ENCODE measurements around the gene LRRC40. TPM values are rescaled to one million over a fixed set of nuclear protein-coding genes. Genes with fewer than 3 reads are reported as not detected.

Gene LRRC40
- total RNA-seq, 1 donor = 18.5 TPM

DNA sequence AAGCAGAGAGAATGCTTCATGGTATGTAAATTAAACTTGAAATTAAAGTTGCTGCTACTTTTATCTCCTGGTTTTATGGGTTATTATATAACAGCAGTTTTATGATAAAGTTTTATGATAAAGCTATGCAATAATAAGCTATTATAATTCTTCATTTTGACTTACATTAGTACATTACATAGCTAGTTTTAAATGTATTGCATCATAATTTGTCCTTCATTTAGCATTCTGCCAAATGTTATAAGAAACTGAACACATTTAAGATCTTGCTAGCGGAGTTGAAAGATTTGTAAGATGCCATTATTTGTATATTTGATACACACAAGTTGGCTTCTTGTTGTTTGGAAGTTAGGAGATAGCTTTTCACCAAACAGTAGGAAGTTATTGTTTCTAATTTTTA, 101.6 kb downstream of the LRRC40 start:
- H3K79me2 ChIP-seq (ENCODE audit: insufficient read depth, low read length) = no peaks in the 10 kb centered on the region
- H3K27ac ChIP-seq (ENCODE audit: low read depth, low read length) = no peak overlapping the region
- no peaks in the 10 kb centered on the region for H3K36me3 ChIP-seq (ENCODE audit: insufficient read depth, low read length)
- DNase-seq (ENCODE audit: insufficient read length, low spot score, missing footprints) = no peak
- no peak overlapping the region for H2AFZ ChIP-seq (ENCODE audit: low read length)
- H3K4me3 ChIP-seq (ENCODE audit: insufficient read depth, low read length) = no peak overlapping the region
- TF ChIP-seq, protein P1, sequence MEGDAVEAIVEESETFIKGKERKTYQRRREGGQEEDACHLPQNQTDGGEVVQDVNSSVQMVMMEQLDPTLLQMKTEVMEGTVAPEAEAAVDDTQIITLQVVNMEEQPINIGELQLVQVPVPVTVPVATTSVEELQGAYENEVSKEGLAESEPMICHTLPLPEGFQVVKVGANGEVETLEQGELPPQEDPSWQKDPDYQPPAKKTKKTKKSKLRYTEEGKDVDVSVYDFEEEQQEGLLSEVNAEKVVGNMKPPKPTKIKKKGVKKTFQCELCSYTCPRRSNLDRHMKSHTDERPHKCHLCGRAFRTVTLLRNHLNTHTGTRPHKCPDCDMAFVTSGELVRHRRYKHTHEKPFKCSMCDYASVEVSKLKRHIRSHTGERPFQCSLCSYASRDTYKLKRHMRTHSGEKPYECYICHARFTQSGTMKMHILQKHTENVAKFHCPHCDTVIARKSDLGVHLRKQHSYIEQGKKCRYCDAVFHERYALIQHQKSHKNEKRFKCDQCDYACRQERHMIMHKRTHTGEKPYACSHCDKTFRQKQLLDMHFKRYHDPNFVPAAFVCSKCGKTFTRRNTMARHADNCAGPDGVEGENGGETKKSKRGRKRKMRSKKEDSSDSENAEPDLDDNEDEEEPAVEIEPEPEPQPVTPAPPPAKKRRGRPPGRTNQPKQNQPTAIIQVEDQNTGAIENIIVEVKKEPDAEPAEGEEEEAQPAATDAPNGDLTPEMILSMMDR (IDR thresholded peaks at IDR 0.05; ENCODE audit: extremely low read depth, low read depth, low read length) = no peak
- H3K27me3 ChIP-seq (ENCODE audit: insufficient read depth, low read length) = no peaks in the 10 kb centered on the region
- no peaks in the 10 kb centered on the region for H3K4me1 ChIP-seq (ENCODE audit: insufficient read depth, low read length)
- H3K4me2 ChIP-seq (ENCODE audit: insufficient read depth, low read length) = no peak overlapping the region
- no peaks in the 10 kb centered on the region for H3K9me3 ChIP-seq (ENCODE audit: low read depth, low read length)
- no peaks in the 10 kb centered on the region for H4K20me1 ChIP-seq (ENCODE audit: insufficient read depth, low read length)

DNA sequence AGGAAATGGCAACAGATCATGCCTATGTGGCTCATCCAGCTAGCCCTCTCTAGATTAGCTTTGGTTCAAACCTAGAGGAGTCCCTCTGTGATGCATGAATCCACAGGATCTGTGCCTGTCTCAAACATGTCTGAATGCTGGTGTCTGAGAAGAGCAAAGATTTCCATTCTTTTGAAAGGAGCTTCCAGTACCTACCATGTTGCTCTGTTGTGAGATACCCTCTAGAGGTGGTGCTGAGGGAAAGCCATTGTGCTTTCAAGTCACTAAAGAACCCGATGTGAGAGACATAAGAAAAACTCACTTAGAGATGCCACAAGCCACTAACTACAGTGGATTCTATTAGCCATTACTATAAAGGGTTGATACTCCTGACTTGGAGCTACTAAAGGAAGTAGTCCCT, 103.6 kb downstream of the LRRC40 start:
- no peak overlapping the region for H3K4me2 ChIP-seq (ENCODE audit: insufficient read depth, low read length)
- TF ChIP-seq, protein P1 (IDR thresholded peaks at IDR 0.05; ENCODE audit: extremely low read depth, low read depth, low read length) = no peak
- H3K36me3 ChIP-seq (ENCODE audit: insufficient read depth, low read length) = no peaks in the 10 kb centered on the region
- H4K20me1 ChIP-seq (ENCODE audit: insufficient read depth, low read length) = no peaks in the 10 kb centered on the region
- no peak for DNase-seq (ENCODE audit: insufficient read length, low spot score, missing footprints)
- H3K4me3 ChIP-seq (ENCODE audit: insufficient read depth, low read length) = no peak overlapping the region
- no peak overlapping the region for H2AFZ ChIP-seq (ENCODE audit: low read length)
- no peaks in the 10 kb centered on the region for H3K27me3 ChIP-seq (ENCODE audit: insufficient read depth, low read length)
- no peak overlapping the region for H3K27ac ChIP-seq (ENCODE audit: low read depth, low read length)
- H3K79me2 ChIP-seq (ENCODE audit: insufficient read depth, low read length) = no peaks in the 10 kb centered on the region
- H3K4me1 ChIP-seq (ENCODE audit: insufficient read depth, low read length) = no peaks in the 10 kb centered on the region
- no peaks in the 10 kb centered on the region for H3K9me3 ChIP-seq (ENCODE audit: low read depth, low read length)

DNA sequence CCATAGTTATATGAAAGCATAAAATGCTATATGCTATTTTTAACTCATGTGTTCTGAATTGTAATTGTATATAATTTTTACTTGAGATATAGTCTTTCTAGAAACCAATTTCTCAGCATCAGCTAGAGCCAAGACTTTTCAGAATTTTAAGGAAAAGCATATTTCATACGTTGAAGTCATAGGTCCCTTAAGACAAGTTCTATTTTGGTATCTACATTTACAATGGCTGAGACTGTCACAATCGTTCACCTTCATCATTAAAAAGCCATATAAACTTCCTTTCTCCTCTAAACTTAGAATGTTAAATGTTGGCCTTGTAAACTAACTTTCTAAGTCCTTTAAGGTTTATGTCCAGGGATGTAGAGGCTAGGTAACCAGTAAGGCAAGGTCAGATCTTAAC, 104.1 kb downstream of the LRRC40 start:
- H3K4me1 ChIP-seq (ENCODE audit: insufficient read depth, low read length) = no peaks in the 10 kb centered on the region
- no peaks in the 10 kb centered on the region for H3K9me3 ChIP-seq (ENCODE audit: low read depth, low read length)
- H3K36me3 ChIP-seq (ENCODE audit: insufficient read depth, low read length) = no peaks in the 10 kb centered on the region
- TF ChIP-seq, protein P1 (IDR thresholded peaks at IDR 0.05; ENCODE audit: extremely low read depth, low read depth, low read length) = no peak
- H4K20me1 ChIP-seq (ENCODE audit: insufficient read depth, low read length) = no peaks in the 10 kb centered on the region
- H3K79me2 ChIP-seq (ENCODE audit: insufficient read depth, low read length) = no peaks in the 10 kb centered on the region
- H3K4me3 ChIP-seq (ENCODE audit: insufficient read depth, low read length) = no peak overlapping the region
- H3K27ac ChIP-seq (ENCODE audit: low read depth, low read length) = no peak overlapping the region
- DNase-seq (ENCODE audit: insufficient read length, low spot score, missing footprints) = no peak
- H2AFZ ChIP-seq (ENCODE audit: low read length) = no peak overlapping the region
- no peaks in the 10 kb centered on the region for H3K27me3 ChIP-seq (ENCODE audit: insufficient read depth, low read length)
- H3K4me2 ChIP-seq (ENCODE audit: insufficient read depth, low read length) = no peak overlapping the region

Small RNA genes lying within 50 kb of the gene (small RNA-seq; reads per million reads assigned to genes)
- gene RN7SL242P = not detected

Other genes with a start within 250 kb of the LRRC40 start
- 160 and 162 TPM in 2 replicates for gene SRSF11, start 15.8 kb upstream of the LRRC40 start, total RNA-seq
- 36.2 and 39.1 TPM in 2 replicates for gene ANKRD13C, start 149.1 kb upstream of the LRRC40 start, total RNA-seq
- gene CTH, start 205.7 kb upstream of the LRRC40 start, total RNA-seq = 11.2 and 13.8 TPM in 2 replicates